NCI-H345 treated with DMSO at 0.1 percent for 48 hours (cell line): ENCODE measurements around the gene IPCEF1.
"Not testable (repeated sequence)": the region's sequence is repeated elsewhere in the genome, so short reads cannot be mapped to it uniquely, and the experiment has no call there.

ENCODE experiments used
- DNase-seq: peaks from one replicate; lab custom pipeline; 2025; ENCODE audit not compliant: unreplicated experiment; lab: John Stamatoyannopoulos, UW

IPCEF1 gene

DNA sequence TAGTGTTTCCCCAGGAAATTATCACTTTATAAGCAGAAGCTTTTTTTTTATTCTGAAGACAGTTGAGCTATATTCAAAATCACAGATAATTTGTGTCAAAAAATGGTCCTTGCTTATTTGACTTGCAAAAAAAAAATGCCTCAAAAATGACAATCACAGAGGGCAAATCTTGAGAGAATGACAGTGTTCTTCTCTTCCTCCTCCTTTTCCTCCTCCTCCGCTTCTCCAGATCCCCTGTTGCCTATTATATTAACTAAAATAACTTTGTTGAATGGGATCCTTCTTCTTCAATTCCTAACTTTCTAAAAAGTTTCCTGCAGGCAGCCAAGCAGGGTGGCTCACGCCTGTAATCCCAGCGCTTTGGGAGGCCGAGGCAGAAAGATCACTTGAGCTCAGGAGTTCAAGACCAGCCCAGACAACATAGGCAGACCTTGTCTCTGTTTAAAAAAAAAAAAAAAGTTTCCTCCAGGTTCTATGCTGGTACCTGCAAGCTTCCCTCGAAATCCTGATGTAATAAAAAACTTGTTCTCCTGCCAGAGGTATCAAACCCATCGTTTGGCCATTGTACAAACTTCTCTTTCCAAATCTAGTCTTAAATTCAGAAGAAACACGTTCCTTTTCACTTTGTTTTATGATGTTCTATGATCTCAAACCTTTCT lies 128.6 kb downstream of the IPCEF1 start:
- no peak for DNase-seq

DNA sequence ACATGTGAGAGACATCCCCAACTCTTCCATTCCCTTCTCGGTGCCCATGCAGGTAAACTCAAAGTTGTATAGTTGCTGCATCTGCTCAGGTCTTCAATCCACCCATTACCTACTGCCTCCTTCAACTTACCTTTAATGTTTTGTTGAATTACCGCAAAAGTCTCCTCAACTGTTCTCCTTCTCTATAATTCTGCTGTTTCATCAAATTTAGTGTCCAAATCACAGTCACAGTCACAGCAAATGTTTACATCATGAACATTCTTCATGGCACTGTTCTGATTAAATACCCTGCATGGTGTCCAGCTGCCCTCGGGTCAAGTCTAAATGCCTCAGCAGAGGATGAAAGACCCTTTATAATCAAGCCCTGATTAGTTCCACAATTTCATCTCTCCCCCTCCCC lies 130.1 kb downstream of the IPCEF1 start:
- no peak for DNase-seq

DNA sequence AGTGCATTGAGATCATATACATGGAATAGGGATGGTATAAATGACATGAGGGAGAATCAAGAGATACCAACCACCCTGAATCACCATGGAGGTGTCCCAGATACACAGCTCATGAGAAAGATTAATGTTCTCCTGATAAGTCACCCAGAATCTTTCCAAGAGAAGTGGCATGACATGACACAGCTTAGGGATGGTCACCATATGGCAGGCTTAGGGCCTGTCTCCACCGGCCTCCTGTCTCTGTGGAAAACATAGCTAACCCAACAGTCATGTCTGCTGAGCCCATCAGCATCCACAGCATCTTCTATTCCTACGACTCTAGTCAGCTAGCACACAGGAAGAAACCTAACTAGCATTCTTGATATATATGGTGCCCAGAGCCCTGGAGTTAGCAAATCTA lies 133.3 kb downstream of the IPCEF1 start:
- DNase-seq = no peak

DNA sequence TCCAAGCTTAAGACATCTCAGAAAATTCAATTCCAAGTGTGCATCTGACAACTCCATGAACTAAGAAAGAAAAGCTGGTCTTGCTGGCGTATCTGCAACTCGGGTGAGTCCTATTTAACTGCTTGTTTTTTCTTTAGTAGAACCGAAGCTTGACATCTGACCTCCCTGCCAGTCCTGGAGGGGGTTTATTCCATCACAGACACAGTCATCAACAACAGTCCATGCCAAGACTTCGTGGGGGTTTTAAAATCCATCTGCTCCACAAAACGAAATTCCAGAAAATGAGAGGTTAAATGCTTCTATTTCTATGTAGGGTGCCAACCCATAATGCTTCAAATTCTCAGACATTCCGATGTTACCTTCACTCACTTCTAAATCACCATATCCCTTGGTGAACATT lies 133.9 kb downstream of the IPCEF1 start:
- no peak for DNase-seq

DNA sequence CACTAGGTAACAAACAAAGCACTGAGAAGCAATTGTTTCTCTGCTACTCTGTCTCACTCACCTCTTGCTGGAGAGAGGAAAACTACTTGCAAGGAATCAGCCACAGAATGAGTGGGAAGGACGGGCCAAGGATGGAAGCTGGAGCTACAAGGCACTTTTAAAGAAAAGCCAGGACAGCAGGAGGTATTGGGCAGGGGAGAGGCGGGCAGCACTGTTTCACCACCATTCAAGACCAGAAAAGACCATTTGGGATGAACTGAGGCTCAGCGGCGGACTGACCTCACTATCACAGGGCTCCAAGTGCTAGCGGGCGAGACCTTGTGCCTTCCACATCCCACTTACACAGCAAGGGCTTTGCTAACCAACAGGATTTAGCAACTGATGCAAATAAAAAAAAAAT lies 137.4 kb downstream of the IPCEF1 start:
- DNase-seq = no peak

DNA sequence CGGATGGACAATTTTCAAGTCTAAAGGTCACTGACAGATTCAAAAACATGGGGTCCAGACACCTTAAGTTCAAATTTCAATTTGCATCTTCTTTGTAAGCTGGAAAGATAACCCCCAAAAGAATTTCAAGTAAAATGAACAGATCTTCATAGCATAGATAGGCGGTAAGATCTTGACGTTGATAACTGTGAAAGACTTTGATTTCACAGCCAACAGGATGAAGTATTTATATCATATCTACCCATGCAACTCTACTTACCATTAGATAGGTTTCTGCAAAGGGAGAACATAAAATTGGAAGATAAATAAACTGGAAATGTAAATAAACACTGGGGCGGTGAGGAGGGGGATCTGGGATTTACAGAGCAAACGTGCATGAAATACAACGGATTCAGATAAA lies 137.8 kb downstream of the IPCEF1 start:
- no peak for DNase-seq

DNA sequence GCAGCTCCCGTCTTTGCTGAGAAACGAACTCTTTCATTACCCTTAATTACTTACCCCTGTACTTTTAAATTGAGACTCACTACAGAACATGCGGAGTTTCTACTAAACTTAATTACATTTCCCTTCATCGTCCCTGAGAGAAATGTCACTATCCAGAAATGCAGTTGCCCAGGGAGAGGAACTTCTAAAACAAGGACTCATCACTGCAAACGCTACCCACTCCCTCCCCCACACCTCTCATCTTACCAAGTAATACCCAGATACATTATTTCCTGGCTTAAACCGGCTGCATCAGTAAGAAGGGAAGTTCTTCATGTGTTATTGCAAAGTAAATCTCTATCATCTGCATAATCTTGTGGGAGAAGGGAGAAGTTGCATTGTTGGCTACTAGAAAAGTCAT lies 138.3 kb downstream of the IPCEF1 start:
- no peak for DNase-seq

DNA sequence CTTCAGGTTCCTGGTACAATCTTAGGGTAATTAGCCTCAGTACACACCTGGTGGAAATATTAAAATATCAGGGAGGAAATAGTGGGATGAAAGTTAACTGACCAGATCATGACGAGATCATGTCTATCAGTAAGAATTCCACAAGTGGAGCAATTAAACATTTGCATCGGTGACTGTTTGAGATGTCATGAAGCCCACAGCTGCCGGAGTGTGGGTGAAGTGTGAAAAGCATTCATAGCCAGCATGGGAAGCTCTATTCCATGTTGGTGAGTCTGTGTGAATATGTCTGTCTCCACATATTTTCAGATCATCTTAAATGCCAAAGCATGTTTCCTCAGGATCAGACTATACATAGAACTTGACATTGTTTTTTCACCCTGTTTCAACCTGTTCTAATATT lies 142.8 kb downstream of the IPCEF1 start:
- no peak for DNase-seq

DNA sequence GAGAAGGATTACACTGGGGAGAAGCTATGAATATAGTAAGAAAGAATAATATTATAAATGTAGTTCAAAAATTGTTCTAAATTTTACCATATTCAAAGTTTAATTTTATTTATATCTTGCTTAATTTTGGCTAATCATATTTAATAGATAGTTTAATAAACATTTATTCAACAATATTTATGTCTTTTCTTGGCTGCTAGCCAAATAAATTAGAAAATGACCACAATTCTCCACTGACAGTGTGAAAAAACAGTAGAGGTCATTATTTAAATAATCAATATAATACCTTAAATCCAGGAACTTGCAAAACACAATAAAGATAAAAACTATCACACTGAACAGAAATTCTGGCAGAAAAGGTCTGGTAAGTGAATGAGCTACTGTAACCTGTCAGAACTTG lies 145.9 kb downstream of the IPCEF1 start:
- DNase-seq = no peak

DNA sequence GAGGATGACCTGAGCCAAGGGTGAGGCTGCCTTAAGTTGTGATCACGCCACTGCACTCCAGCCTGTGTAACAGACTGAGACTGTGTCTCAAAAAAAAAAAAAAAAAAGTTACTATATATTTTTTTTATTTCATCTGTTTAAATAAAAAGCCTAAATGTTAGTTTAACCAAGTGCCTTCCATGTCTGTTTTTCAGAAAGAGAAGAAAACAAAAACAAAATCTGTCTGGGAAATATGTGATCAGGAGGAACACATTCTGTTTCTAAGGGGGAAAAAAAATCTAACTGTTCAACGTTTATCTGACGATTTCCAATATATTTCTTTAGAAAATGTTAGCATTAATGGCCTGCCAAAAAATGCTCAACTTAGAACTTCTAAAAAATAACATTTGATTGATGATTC lies 147.0 kb downstream of the IPCEF1 start:
- DNase-seq = no peak

DNA sequence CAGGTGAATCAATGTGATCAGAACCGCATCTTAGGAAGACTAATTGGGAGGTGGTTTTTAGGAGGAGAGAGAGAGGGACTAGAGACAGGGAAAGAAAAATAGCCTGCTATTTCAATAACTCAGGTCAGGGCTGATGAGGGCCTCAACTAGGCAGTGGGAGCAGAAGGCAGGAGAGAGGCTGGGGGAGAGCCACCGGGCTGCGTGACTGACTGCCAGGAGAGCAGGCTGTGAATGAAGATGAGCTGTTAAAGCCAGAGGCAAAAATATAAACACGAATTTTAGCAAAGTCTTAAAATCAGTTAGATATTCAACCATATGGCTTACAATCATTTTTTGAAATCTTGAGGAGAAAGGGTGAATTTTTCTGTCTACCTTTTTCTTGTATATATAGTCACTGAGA lies 149.6 kb downstream of the IPCEF1 start:
- DNase-seq = no peak

DNA sequence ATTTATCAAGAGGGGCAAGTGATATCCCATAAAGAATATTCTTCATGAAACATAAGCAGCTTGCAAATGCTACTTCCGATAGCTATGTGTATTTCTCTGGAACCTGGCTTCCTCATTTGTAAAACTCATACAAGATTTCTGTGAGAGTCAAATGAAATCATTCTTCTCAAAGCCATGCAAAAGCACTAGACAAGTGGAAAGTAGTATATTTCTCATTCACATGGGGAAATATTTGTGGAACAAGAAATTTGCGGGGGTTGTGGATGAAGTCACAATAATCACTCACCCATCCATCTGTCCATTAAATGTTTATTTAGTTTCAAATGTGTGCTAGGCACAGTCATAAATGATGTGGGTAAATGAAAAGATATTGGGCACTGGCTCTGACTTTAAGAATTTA lies 150.5 kb downstream of the IPCEF1 start:
- DNase-seq = no peak

DNA sequence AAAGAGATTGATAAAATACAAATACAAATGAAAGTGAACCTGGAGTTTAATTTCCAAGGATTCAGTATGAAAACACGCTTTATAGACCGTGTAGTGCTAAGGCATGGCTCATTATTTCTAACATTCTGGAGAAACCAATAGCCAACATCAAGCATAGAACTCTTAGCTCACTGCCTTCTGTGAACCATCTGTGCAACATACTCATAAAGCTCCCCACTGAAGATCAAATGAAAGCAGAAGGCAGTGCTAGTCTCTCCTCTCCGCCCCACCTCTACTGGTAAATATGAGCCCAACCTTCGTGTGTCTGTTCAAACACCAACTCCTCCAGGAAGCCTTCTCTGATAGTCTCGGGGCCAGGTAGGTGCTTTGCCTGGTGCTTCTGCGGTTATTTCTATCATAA lies 153.6 kb downstream of the IPCEF1 start:
- DNase-seq = no peak

DNA sequence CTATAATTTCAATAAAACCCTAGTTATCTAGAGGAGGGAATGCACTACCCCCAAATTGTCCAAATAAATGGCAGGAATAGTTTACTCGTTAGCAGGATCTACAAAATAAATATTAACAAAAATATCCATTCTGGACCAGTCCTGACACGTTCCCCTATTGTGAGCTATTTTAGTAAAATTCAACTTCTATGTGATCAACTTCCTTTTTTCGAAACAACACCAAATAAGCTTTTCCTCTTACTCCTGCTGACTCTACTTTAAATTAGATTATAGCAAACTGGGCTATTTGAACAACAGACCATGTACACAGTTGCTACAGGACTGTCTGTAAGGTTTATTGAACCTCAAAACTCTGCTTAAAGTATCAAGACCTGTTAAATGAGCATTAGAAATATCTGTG lies 154.3 kb downstream of the IPCEF1 start:
- no peak for DNase-seq

DNA sequence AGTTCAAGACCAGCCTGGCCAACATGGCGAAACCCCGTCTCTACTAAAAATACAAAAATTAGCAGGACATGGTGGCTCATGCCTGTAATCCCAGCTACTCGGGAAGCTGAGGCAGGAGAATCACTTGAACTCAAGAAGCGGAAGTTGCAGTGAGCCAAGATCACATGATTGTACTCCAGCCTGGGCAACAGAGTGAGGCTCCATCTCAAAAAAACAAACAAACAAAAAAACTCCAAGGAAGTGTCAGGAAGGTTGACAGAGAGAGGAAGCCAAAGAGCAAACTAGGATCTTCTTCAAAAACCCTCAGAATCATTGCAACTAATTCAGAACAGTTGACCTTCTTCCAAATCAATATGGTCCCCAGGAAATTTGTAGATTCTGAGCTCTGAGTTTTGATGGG lies 154.9 kb downstream of the IPCEF1 start:
- not testable (repeated sequence) for DNase-seq

DNA sequence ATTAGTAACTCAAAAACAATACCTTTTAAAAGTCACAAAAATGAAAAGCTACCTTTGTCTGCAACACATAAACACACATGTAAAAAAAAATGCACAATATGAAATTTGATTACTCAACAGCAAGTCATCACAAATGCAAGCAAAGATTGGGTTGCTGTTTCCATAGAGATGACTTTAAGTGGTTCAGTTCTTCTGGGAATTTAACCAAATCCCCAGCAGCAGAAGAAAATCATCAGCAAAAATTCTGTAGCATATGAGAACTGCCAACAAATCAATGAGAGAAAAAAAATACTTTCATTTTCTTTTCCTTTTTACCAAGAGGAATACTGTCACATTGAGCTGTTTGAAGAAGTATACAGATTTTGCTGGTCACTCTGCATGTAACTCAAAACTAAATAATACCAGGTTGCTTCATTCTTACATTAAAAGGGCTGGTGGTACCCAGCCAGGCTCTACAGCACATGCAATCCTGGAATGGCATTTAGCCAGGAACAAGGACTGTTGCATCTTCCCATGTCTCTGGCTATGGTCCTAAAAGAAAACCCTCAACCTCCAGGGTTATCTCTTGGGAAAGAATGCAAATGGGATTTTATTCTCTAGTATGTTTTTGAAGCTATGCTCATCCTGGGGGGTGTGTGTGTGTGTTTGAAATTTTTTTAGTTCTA lies 159.3 kb downstream of the IPCEF1 start:
- DNase-seq = no peak

DNA sequence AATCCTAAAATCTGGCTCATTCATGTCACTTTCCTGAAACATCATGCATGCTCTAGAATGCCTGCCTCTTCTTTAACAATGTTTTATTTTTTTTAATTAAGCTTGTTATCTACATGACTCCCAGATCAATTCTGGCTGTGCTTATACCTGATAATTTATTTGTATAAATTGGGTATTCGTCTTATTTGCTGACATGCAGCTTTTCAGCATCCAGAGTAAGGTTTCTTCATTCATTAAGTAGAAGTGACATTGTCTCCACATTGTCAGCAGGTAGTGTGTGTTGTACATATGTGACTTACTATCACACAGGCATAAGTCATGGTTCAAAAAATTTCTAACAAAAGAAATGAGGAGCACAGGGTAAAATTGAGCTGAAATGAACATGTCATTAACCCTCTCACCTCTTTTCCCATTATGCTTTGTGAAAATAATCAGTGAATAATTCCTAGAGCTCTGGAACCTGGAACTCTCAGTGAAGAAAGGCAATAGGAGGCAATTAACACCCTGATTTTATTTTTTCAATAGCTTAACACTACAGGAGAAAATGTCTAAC lies 160.2 kb downstream of the IPCEF1 start:
- no peak for DNase-seq

DNA sequence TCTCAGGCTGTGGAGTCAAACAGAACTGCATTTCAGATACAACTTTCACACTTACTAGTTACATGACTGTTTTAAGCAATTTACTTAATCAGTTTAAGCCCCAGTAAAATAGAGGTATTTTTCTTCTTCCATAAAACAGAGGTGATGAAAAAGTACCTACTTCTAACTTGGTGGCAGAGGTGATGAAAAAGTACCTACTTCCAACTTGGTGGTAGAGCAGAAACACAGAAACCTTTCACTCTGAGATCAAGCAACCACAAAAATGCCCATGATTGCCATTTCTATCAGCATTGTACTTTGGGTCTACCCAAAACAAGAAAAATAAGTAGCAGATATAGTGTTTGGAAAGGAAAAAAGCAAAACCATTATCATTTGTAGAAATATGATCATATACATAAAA lies 168.9 kb downstream of the IPCEF1 start:
- DNase-seq = no peak

DNA sequence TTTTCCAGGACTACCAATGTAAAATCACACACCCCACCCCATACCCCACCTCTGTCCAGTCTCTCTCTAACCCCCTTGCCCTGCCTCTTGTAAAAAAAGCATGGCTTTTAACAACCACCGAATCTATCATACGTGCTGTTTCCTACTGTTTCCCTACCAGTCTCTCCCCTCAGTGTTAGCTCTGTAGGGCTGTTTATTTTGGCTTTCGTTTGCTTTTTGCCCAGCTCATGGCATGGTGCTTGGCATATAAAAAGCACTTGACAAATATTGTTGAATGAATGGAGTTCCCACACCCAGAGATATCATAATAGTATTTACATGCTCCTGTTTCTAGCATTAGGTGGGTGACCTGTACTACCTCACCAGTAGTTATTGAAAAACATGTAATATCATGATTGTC lies 169.4 kb downstream of the IPCEF1 start:
- DNase-seq = peak; percentile 8

DNA sequence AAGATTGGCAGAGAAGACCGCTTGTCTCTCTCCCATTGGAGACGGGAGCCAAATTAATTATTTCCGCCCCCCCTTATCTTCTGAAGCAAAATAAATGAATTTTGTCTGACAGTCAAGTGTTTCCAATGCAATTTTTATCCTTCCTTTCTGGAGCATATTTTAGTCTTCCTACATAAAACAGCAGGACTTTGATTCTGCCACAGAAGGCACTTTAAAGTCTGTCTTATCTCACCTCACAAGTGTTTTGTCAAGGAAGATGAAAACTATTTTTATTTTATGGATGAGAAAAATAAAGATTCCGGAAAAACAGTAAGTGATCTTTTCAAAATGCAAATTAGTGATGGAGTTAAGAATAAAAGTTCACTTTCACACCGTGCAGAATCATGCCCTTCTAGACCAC lies 177.2 kb downstream of the IPCEF1 start:
- DNase-seq = no peak

DNA sequence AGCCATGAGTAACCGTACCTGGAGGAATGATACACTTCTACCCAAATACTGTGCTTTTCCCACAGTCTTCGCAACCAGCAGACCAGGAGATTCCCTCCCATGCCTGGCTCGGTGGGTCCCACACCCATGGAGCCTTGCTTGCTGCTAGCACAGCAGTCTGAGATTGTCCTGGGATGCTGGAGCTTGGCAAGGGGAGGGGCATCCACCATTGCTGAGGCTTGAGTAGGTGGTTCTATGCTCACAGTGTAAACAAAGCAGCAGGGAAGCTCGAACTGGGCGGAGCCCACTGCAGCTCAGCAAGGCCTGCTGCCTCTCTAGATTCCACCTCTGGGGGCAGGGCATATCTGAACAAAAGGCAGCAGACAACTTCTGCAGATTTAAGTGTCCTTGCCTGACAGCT lies 184.2 kb downstream of the IPCEF1 start:
- not testable (repeated sequence) for DNase-seq

DNA sequence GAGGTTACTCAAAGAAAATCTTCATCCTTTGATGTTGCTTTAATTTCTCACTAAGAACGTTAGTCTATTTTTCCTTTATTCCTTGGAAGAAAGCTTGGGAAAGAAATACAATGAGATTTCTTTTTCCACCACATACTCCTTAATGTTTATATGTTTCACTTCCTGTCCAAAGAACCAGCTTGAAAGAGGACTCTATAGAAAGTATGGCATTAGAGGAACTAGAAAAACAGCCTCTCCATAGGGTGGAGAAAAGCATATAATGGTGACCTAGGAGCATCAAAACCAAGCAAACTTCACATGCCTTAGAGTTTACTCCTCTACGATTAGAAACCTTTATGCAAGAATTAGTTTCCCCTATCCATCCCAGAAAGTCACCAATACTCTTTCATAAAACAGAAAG lies 186.5 kb downstream of the IPCEF1 start:
- no peak for DNase-seq
